Gastrocnemius medialis (tissue), 4 donors: ENCODE measurements around the gene PCDHGC3.

Experiments
- CTCF ChIP-seq, 5 experiments: fragments of 450-650 bp in 3 of 5; fragments of 200-600 bp in 2 of 5; sonication (generic) in 2 of 5; IDR thresholded peaks in 4 of 5; conservative IDR thresholded peaks in 1 of 5; 1 replicate in 4 of 5; 2 replicates in 1 of 5; pipeline ENCODE4 v1.5.1; 2016 to 2019; ENCODE audit warnings: antibody characterized with exemption in 5 of 5, mild to moderate bottlenecking in 3 of 5, moderate library complexity in 3 of 5
- POLR2A ChIP-seq, 2 donors: fragments of 450-650 bp; IDR thresholded peaks; one replicate each; pipeline ENCODE4 v1.6.1; 2017; ENCODE audit warnings: antibody characterized with exemption in 2 of 2, mild to moderate bottlenecking in 2 of 2, moderate library complexity in 2 of 2

- no peak for TF ChIP-seq POLR2A (IDR thresholded peaks at IDR 0.05)
- TF ChIP-seq CTCF (IDR thresholded peaks at IDR 0.05 in 4 of 5, conservative IDR thresholded peaks at IDR 0.05 in 1 of 5): no peak
These were observed 10.3 kb downstream of the PCDHGC3 start for GRCh38 chr5:141486091-141486490.
